HG02884 (cell line): Measurements from ENCODE around the gene FAM216B.

Experiments
- ATAC-seq: cut with Tn5 transposase; IDR thresholded peaks from one replicate; pipeline ENCODE4 v1.9.1; 2021; ENCODE audit warnings: mild to moderate bottlenecking, moderate library complexity; ENCODE audit not compliant: unreplicated experiment

The FAM216B gene

GRCh38 chr13:42832341-42833096 is 51.1 kb downstream of the FAM216B start:
- ATAC-seq: no peak

- no peak for ATAC-seq
Measured at GRCh38 chr13:42834946-42835345, 53.6 kb downstream of the FAM216B start.

GRCh38 chr13:42836930-42837690 is 55.7 kb downstream of the FAM216B start:
- ATAC-seq: no peak
